SK-N-SH treated with all-trans-retinoic acid at 6 μM for 48 hours (cell line): ENCODE results near the gene SLC4A5.

Experiments
- ATAC-seq: fragments of 200-7000 bp; cut with Tn5 transposase; 3 replicates; pipeline ENCODE4 v1.9.1; 2020; ENCODE audit warnings: mild to moderate bottlenecking, moderate library complexity
- ARNTL ChIP-seq: fragments of 450-650 bp; formaldehyde crosslinking; IDR thresholded peaks from 2 replicates; pipeline ENCODE4 v1.5.0; 2020; ENCODE audit warnings: low read depth, mild to moderate bottlenecking, moderate library complexity, borderline replicate concordance
- BACH2 ChIP-seq: fragments of 250-450 bp; sonication (Bioruptor Pico); IDR thresholded peaks from 2 replicates; pipeline ENCODE4 v1.9.0; 2021; ENCODE audit warnings: mild to moderate bottlenecking, borderline replicate concordance
- CREB5 ChIP-seq: fragments of 250-450 bp; sonication (Bioruptor Pico); IDR thresholded peaks from 2 replicates; pipeline ENCODE4 v1.5.1; 2020; ENCODE audit warnings: low read depth, mild to moderate bottlenecking, moderate library complexity
- CSDC2 ChIP-seq: fragments of 250-450 bp; sonication (Bioruptor Pico); IDR thresholded peaks from 2 replicates; pipeline ENCODE4 v1.5.0; 2020; ENCODE audit warnings: mild to moderate bottlenecking, moderate library complexity
- ESRRG ChIP-seq: fragments of 250-450 bp; sonication (Bioruptor Pico); IDR thresholded peaks from 2 replicates; pipeline ENCODE4 v1.6.1; 2021; ENCODE audit warnings: mild to moderate bottlenecking
- GLIS3 ChIP-seq: fragments of 250-450 bp; sonication (Bioruptor Pico); IDR thresholded peaks from 2 replicates; pipeline ENCODE4 v1.5.0; 2020; ENCODE audit warnings: mild to moderate bottlenecking, moderate library complexity
- ISL1 ChIP-seq: fragments of 250-450 bp; sonication (Bioruptor Pico); IDR thresholded peaks from 2 replicates; pipeline ENCODE4 v2.1.2; 2022; ENCODE audit warnings: mild to moderate bottlenecking, moderate library complexity
- POU6F1 ChIP-seq: fragments of 250-450 bp; sonication (Bioruptor Pico); IDR thresholded peaks from 2 replicates; pipeline ENCODE4 v1.8.0; 2021; ENCODE audit warnings: low read depth, mild to moderate bottlenecking, moderate library complexity, borderline replicate concordance
- PPARA ChIP-seq: fragments of 250-450 bp; sonication (Bioruptor Pico); IDR thresholded peaks from 2 replicates; pipeline ENCODE4 v1.5.0; 2020; ENCODE audit warnings: mild to moderate bottlenecking, borderline replicate concordance
- RARB ChIP-seq: fragments of 250-450 bp; sonication (Bioruptor Pico); IDR thresholded peaks from 2 replicates; pipeline ENCODE4 v1.8.0; 2021; ENCODE audit warnings: mild to moderate bottlenecking, moderate library complexity
- SNAI2 ChIP-seq: fragments of 250-450 bp; sonication (Bioruptor Pico); IDR thresholded peaks from 2 replicates; pipeline ENCODE4 v1.5.0; 2020; ENCODE audit warnings: mild to moderate bottlenecking, moderate library complexity
- TCF4 ChIP-seq: fragments of 250-450 bp; sonication (Bioruptor Pico); IDR thresholded peaks from 2 replicates; pipeline ENCODE4 v1.8.0; 2021; ENCODE audit warnings: mild to moderate bottlenecking, moderate library complexity, borderline replicate concordance
- TOX ChIP-seq: fragments of 250-450 bp; sonication (Bioruptor Pico); IDR thresholded peaks from 2 replicates; pipeline ENCODE4 v1.8.0; 2021; ENCODE audit warnings: mild to moderate bottlenecking, moderate library complexity, borderline replicate concordance
- ZC3H10 ChIP-seq: fragments of 250-450 bp; sonication (Bioruptor Pico); IDR thresholded peaks from 2 replicates; pipeline ENCODE4 v1.5.1; 2021; ENCODE audit warnings: mild to moderate bottlenecking, moderate library complexity
- ZFP3 ChIP-seq: fragments of 250-450 bp; sonication (Bioruptor Pico); IDR thresholded peaks from 2 replicates; pipeline ENCODE4 v1.5.0; 2020; ENCODE audit warnings: mild to moderate bottlenecking, moderate library complexity
- ZFP30 ChIP-seq: fragments of 450-650 bp; formaldehyde crosslinking; IDR thresholded peaks from 2 replicates; pipeline ENCODE4 v1.5.0; 2022; ENCODE audit warnings: mild to moderate bottlenecking, moderate library complexity
- ZNF565 ChIP-seq: fragments of 450-650 bp; formaldehyde crosslinking; conservative IDR thresholded peaks from 2 replicates; pipeline ENCODE4 v1.5.0; 2020; ENCODE audit warnings: low read depth, mild to moderate bottlenecking, moderate library complexity
- ZNF70 ChIP-seq: fragments of 450-650 bp; formaldehyde crosslinking; IDR thresholded peaks from 2 replicates; pipeline ENCODE4 v1.5.0; 2020; ENCODE audit warnings: mild to moderate bottlenecking, moderate library complexity
- ZNF8 ChIP-seq: fragments of 450-650 bp; formaldehyde crosslinking; IDR thresholded peaks from 2 replicates; pipeline ENCODE4 v1.5.0; 2020; ENCODE audit warnings: mild to moderate bottlenecking, moderate library complexity
- TF ChIP-seq, protein P1 (sequence below): fragments of 250-450 bp; sonication (Bioruptor Pico); IDR thresholded peaks from 2 replicates; pipeline ENCODE4 v1.5.0; 2020; ENCODE audit warnings: mild to moderate bottlenecking, moderate library complexity
- TF ChIP-seq, protein P2 (sequence below): fragments of 250-450 bp; sonication (Bioruptor Pico); IDR thresholded peaks from 2 replicates; pipeline ENCODE4 v1.5.1; 2021; ENCODE audit warnings: mild to moderate bottlenecking, moderate library complexity

SLC4A5 gene

DNA sequence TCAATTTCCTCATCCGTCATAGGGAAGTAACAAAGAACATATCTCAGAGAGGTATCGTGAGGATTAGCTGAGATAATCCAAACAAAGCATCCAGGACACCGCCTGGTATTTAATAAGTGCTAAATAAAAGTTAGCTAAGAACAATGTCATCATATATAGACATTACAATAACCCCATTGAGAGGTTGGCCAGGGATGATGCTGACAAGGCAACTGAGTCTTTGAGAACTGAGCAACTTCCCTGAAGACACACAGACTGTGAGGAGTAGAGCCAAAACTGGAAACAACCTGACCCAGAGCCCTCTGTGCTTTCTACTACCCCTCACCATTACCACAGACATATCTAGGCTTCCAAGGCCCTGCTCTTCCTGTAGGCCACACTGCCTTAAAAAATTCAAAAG, 38.5 kb upstream of the SLC4A5 start (continued):
- TF ChIP-seq, protein P1, sequence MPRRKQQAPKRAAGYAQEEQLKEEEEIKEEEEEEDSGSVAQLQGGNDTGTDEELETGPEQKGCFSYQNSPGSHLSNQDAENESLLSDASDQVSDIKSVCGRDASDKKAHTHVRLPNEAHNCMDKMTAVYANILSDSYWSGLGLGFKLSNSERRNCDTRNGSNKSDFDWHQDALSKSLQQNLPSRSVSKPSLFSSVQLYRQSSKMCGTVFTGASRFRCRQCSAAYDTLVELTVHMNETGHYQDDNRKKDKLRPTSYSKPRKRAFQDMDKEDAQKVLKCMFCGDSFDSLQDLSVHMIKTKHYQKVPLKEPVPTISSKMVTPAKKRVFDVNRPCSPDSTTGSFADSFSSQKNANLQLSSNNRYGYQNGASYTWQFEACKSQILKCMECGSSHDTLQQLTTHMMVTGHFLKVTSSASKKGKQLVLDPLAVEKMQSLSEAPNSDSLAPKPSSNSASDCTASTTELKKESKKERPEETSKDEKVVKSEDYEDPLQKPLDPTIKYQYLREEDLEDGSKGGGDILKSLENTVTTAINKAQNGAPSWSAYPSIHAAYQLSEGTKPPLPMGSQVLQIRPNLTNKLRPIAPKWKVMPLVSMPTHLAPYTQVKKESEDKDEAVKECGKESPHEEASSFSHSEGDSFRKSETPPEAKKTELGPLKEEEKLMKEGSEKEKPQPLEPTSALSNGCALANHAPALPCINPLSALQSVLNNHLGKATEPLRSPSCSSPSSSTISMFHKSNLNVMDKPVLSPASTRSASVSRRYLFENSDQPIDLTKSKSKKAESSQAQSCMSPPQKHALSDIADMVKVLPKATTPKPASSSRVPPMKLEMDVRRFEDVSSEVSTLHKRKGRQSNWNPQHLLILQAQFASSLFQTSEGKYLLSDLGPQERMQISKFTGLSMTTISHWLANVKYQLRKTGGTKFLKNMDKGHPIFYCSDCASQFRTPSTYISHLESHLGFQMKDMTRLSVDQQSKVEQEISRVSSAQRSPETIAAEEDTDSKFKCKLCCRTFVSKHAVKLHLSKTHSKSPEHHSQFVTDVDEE (CRISPR knock-in tag): no peak
- TF ChIP-seq GLIS3 (CRISPR knock-in tag) (no peak), RARB (no peak)
- TF ChIP-seq, all 23 proteins: peak for 0

GRCh38 chr2:74379851-74380789, 36.9 kb upstream of the SLC4A5 start, which contains the start of gene DCTN1:
Gene DCTN1 (minus strand): TSS chr2:74380311. CDS start chr2:74380037, 274 bp downstream.
- no peak for TF ChIP-seq ISL1 (CRISPR knock-in tag)
- TF ChIP-seq, protein P2, sequence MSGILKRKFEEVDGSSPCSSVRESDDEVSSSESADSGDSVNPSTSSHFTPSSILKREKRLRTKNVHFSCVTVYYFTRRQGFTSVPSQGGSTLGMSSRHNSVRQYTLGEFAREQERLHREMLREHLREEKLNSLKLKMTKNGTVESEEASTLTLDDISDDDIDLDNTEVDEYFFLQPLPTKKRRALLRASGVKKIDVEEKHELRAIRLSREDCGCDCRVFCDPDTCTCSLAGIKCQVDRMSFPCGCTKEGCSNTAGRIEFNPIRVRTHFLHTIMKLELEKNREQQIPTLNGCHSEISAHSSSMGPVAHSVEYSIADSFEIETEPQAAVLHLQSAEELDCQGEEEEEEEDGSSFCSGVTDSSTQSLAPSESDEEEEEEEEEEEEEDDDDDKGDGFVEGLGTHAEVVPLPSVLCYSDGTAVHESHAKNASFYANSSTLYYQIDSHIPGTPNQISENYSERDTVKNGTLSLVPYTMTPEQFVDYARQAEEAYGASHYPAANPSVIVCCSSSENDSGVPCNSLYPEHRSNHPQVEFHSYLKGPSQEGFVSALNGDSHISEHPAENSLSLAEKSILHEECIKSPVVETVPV (CRISPR knock-in tag): no peak
- TF ChIP-seq ZC3H10: no peak
- no peak for TF ChIP-seq ZNF70 (CRISPR knock-in tag)
- TF ChIP-seq TCF4 (CRISPR knock-in tag): no peak
- no peak for TF ChIP-seq ZFP30 (CRISPR knock-in tag)
- TF ChIP-seq, protein P1 (CRISPR knock-in tag): no peak
- TF ChIP-seq ZFP3 (CRISPR knock-in tag): no peak

DNA sequence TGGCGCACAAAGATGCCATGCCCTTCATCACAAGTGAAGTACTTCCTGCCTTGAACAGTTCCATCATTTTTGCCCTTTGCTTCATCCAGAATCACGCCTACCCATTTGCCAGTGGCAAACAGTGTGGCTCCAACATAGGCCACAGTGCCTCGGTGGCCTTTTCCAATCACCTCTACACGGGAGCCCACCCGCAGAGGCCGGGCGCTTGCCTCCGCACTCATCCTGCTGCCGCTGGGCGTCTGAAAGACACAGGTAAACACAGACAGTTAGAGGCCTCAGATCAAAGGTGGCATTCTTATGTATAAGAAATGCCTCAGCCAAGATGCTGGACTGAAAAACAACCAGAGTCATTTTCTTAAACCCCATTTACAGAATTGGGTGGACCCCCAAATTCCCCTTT, 34.8 kb upstream of the SLC4A5 start:
- ATAC-seq: no peak
- no peak for TF ChIP-seq ZFP30 (CRISPR knock-in tag)
- no peak for TF ChIP-seq SNAI2 (CRISPR knock-in tag)
- TF ChIP-seq CREB5 (CRISPR knock-in tag): no peak
- no peak for TF ChIP-seq ZFP3 (CRISPR knock-in tag)
- no peak for TF ChIP-seq TOX (CRISPR knock-in tag)
- no peak for TF ChIP-seq POU6F1 (CRISPR knock-in tag)
- TF ChIP-seq ISL1 (CRISPR knock-in tag): no peak
- no peak for TF ChIP-seq PPARA (CRISPR knock-in tag)
- TF ChIP-seq, protein P1 (CRISPR knock-in tag): no peak
- no peak for TF ChIP-seq ZNF70 (CRISPR knock-in tag)
- TF ChIP-seq ZNF565: no peak
- TF ChIP-seq BACH2: no peak
- no peak for TF ChIP-seq ESRRG
- TF ChIP-seq, protein P2 (CRISPR knock-in tag): no peak
- TF ChIP-seq RARB: no peak
- no peak for TF ChIP-seq ARNTL (CRISPR knock-in tag)
- TF ChIP-seq ZC3H10: no peak
- TF ChIP-seq CSDC2: no peak
- no peak for TF ChIP-seq ZNF8

More at GRCh38 chr2:74379851-74380789, 36.9 kb upstream of the SLC4A5 start, which contains the start of gene DCTN1:
- peak; percentile 98 for ATAC-seq
